AG10803 (cell line): ENCODE measurements around the gene GRK2.

Experiments used
- DNase-seq: peaks from one replicate; pipeline ENCODE4 v3.0.0; 2010; ENCODE audit warnings: low read depth
- H3K4me3 ChIP-seq: 2 replicates; pipeline ENCODE4 v1.5.1; 2011; ENCODE audit warnings: mild to moderate bottlenecking, low read length, control low read depth
- TF ChIP-seq, protein P1 (sequence below): conservative IDR thresholded peaks from 2 replicates; pipeline ENCODE4 v1.5.1; 2011; ENCODE audit warnings: mild to moderate bottlenecking, low read length, control low read depth, inconsistent platforms

Gene GRK2

DNA sequence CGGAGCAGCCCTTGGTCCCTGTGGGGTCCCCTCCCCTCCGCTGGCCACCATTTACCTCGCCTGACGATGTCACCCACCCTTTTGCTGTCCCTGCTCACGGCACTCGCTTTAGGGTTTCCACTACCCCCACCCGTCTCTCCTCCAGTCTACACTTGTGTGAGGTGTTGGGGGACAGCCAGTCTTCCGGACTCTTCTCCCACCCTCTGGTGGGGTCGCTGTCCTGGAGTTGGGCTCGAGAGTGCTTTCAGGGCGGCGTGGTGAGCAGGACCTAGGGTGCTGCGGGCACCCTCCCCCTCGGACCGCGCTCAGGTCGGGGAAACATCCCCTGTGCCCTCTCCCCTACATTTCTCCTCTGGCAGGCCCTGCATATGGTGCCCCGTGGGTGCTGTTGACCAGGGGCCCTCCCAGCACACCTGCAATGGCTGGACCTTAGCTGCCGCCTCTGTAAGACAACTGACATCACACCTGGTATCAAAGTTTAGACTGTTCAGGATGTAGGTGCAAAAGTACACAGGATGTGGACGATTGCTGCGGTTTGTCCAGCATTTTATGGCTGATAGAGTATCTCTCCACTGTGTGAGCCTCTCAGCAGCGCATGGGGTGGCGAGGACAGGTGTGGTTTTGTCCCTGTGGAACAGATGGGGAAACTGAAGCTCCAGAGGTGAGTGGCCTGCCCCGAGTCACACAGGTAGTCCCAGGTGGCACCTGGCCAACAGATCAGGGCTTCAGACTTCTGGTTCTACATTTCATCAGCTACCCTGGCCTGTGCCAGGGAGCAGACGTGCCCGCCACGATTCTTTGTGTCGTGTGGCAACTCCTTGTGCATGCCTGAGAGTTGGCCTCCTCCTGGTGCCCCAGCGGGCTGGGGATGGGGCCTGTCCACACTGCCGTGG is 1.2 kb downstream of the GRK2 start:
- H3K4me3 ChIP-seq: peak overlapping the region; percentile 79
- TF ChIP-seq, protein P1, sequence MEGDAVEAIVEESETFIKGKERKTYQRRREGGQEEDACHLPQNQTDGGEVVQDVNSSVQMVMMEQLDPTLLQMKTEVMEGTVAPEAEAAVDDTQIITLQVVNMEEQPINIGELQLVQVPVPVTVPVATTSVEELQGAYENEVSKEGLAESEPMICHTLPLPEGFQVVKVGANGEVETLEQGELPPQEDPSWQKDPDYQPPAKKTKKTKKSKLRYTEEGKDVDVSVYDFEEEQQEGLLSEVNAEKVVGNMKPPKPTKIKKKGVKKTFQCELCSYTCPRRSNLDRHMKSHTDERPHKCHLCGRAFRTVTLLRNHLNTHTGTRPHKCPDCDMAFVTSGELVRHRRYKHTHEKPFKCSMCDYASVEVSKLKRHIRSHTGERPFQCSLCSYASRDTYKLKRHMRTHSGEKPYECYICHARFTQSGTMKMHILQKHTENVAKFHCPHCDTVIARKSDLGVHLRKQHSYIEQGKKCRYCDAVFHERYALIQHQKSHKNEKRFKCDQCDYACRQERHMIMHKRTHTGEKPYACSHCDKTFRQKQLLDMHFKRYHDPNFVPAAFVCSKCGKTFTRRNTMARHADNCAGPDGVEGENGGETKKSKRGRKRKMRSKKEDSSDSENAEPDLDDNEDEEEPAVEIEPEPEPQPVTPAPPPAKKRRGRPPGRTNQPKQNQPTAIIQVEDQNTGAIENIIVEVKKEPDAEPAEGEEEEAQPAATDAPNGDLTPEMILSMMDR: no peak
- no peak for DNase-seq

DNA sequence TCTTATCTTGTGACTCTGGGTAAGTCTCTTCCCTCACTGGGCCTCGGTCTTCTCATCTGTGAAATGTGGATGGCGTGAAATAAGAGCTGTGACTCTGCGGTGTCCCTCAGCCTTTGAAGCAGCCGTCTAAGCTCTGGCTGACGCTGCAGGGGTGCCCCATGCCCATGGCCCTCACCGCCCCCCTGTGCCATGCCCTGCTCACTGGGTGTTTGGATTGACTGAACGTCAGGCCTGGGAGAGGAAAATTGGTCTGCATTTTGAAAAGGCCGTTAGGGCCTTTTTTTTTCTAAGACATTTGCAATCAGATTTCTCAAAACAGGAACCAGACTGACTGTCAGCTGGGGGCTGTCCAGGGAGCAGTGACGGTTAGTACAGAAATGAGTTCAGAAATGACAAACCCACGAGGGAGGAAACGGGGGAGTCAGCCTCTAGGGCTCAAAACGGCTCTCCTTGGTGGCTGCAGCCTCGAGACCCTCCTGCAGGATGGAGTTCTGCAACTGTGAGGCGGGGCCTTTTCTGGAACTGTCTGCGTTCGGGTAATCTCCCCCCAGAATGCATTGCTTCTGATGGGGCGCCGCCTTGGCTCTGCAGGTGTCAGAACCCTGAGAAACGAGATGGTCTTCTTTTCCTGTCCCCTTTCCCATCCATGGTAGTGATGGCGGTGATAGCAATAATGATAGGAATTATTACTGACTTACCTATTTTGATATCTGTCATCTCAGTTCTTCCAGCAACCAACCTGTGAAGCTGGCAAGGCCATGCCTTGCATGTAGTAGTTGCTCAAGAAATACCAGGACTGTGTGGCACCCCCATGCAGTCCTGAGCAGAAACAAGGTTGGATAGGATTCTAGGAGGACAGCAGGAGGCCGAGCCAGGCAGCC is 2.0 kb downstream of the GRK2 start:
- DNase-seq: no peak
- peak overlapping the region; percentile 79 for H3K4me3 ChIP-seq
- TF ChIP-seq, protein P1: no peak

DNA sequence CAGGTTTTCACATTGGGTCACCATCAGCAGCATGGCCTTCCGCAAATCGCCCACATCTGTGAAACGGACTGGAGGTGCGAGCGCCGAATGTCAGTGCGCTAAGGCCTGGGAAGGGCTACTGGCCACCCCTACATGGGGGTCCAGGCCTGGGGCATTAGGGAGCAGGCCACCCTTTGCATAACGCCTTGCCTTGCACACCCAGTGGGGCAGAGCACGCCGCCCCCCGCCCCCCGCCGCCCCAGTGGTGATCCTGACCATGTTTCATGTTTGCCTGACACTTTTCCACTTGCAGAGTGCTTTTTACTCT is 2.6 kb downstream of the GRK2 start:
- TF ChIP-seq, protein P1: no peak
- no peak for DNase-seq
- no peak overlapping the region for H3K4me3 ChIP-seq

DNA sequence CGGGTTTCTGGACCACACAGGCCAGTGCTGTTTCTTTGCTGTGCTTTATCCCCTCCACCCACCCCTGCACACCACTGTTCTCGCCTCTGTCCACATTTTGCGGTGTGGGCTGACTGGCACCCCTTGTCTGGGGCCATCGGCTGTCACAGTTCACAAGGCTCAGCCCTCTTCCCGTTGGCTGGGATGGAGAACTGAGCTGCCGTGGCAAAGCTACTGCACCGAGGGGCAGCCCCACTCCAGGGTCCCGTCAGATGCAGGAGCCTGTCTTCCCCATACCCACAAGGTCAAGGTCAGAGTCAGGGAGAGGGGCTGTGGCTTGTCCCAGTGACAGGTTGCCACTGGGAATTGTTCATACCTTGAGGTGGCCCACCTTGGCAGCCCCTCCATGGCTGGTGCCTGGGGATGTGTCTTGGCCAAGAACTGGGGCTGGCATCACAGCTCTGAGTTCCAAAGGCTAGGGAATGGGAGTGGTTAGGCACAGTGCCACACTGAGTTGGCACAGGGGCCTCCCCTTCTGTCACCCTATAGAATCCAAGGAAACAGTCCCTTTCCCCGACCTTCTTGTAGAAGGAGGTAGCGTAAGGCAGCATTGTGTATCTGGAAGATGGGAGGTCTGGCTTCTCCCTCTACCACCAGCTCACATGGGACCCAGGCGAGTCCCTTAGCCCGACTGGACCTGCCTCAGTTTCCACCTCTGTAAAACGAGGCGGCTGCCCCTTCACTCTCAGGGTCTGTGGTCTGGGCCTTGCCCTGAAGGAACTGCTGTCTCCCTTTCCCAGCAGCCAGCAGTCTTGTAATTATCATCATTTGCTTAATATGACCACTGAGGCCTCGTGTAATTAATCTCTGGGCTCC is 3.4 kb downstream of the GRK2 start:
- peak overlapping the region; percentile 26 for H3K4me3 ChIP-seq
- no peak for DNase-seq
- TF ChIP-seq, protein P1: no peak

DNA sequence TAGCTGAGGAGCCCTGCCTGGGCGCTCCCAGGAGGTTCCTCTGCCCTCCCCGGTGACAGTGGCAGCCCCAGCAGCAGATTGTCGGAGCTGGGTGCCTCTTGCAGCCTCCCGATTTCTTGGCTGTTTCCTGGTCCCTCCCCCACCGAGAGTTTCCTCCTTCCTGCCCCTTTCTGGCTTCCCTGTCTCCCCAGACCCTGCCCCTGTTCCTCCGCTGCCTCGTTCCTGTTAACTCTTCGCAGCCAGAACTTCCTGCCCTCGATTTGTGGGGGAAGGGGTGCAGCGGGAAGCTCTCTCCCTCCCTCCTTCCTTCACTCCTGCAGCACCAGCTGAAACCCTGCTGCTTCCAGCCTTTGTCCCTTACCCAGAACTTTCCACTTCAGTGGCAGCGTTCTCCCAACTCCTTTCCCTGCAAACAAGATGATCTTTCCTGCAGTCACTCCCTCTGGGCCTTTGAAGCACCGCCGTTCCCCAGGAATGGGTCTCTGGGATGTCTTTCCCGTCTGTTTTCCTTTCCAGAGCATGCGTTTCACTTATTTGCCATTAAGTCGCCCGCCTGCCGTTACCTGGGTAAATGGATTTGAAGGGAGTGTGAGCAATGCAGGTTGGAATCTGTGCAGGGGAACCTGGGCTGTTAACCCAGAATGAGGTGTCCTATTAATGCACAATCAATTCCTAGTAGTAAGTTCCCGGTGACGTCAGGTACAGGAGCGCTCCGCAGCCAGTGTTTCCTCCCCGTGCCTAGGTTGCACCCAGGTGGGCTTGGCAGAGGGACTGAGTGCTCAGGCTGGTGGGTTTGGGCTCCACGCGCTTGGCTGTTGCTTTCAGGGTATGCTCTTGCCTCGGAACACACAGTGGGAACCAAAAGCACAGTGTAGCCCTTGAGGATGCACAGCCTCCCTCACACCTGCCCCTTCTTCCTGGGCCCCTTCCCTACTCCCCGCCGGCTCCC is 4.3 kb downstream of the GRK2 start:
- DNase-seq: no peak
- TF ChIP-seq, protein P1: no peak
- H3K4me3 ChIP-seq: peak overlapping the region; percentile 26

DNA sequence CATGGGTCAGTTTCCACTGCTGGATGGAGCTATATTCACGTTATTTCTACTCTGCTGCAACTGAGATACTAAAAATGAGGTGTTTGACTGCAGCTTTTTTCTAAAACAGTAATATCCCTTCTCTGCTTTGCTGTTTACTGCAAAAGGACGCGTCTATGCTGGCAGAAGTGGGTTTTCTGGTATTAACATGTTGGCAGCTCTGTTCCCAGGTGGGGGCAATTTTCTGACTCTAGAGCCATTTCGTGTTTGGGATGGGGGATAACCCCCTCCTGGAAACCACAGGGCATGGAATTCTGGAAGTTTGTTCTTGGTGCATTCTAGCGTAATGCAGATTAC is 4.9 kb downstream of the GRK2 start:
- no peak overlapping the region for H3K4me3 ChIP-seq
- TF ChIP-seq, protein P1: no peak
- no peak for DNase-seq
